Stimulated activated naive CD8-positive, alpha-beta T cell treated with anti-CD3 and anti-CD28 coated beads, Interleukin-15, amount 100 ng/mL, for 72 hours (primary cell): ENCODE results near the gene PLEKHG1.

Experiments
- ATAC-seq: fragments of 150-1000 bp; cut with Tn5 transposase; 2 replicates; pipeline ENCODE4 v1.10.0; 2021; ENCODE audit warnings: mild to moderate bottlenecking, moderate library complexity
- DNase-seq, 2 donors: peaks; one replicate each; pipeline ENCODE4 v3.0.0; 2021 to 2022
- H3K27ac Mint-ChIP-seq, 2 donors: one replicate each; pipeline ENCODE4 v1.8.0; 2022; ENCODE audit warnings: mild to moderate bottlenecking in 2 of 2, mixed read lengths in 2 of 2, moderate library complexity in 2 of 2
- H3K27me3 Mint-ChIP-seq: one replicate; pipeline ENCODE4 v1.8.0; 2022; ENCODE audit warnings: mixed read lengths
- H3K4me1 Mint-ChIP-seq: one replicate; pipeline ENCODE4 v1.8.0; 2022; ENCODE audit warnings: mild to moderate bottlenecking, mixed read lengths
- H3K4me3 Mint-ChIP-seq, 2 donors: one replicate each; pipeline ENCODE4 v1.8.0; 2022; ENCODE audit warnings: mild to moderate bottlenecking in 2 of 2, mixed read lengths in 2 of 2, moderate library complexity in 1 of 2
- H3K9me3 Mint-ChIP-seq, 2 donors: one replicate each; pipeline ENCODE4 v1.8.0; 2022; ENCODE audit warnings: mixed read lengths in 2 of 2

PLEKHG1 gene

GRCh38 chr6:150622941-150623874 is 23.5 kb downstream of the PLEKHG1 start:
- Mint-ChIP-seq H3K4me1 (peaks cover 9% of the 10 kb centered on the region), H3K27ac (no peak overlapping the region), H3K4me3 (no peak overlapping the region), H3K9me3 (no peaks in the 10 kb centered on the region), H3K27me3 (peaks cover 36% of the 10 kb centered on the region)
- no peak for DNase-seq
- ATAC-seq: peak; percentile 49

- peaks cover 29% of the 10 kb centered on the region for H3K27me3 Mint-ChIP-seq
Measured at GRCh38 chr6:150624191-150624590, 24.5 kb downstream of the PLEKHG1 start.

GRCh38 chr6:150625927-150626326 is 26.2 kb downstream of the PLEKHG1 start:
- Mint-ChIP-seq H3K4me1 (peaks cover 13% of the 10 kb centered on the region), H3K27me3 (peaks cover 35% of the 10 kb centered on the region), H3K9me3 (no peaks in the 10 kb centered on the region), H3K27ac (no peak overlapping the region), H3K4me3 (no peak overlapping the region)
- no peak for ATAC-seq
- DNase-seq: no peak

More at GRCh38 chr6:150624191-150624590, 24.5 kb downstream of the PLEKHG1 start:
- ATAC-seq (no peak), DNase-seq (no peak)
- no peak overlapping the region for H3K27ac Mint-ChIP-seq
- no peaks in the 10 kb centered on the region for H3K9me3 Mint-ChIP-seq
- H3K4me1 Mint-ChIP-seq: peaks cover 9% of the 10 kb centered on the region
- H3K4me3 Mint-ChIP-seq: no peak overlapping the region

DNA sequence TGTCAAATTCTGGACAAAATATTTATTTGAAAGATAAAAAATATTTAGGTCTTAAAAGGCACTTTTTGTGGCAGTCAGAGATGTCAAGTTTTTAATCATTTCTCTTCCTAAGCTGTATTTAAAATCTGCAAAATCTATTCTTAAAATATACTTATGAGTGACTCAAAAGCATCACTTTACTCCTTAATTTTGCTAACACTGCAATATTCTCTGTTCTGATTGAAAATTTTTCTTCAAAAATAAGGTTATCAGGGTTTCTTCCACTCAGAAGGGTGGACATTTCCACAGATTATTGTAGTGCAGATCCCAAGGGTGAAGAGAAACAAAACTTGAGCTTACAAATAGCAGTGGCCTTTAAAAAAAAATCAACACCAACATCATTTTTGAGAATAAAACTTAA is 27.5 kb downstream of the PLEKHG1 start:
- DNase-seq (no peak), ATAC-seq (no peak)
- Mint-ChIP-seq H3K9me3 (no peaks in the 10 kb centered on the region), H3K27ac (no peak overlapping the region), H3K4me3 (no peak overlapping the region), H3K27me3 (peaks cover 29% of the 10 kb centered on the region), H3K4me1 (peaks cover 25% of the 10 kb centered on the region)

DNA sequence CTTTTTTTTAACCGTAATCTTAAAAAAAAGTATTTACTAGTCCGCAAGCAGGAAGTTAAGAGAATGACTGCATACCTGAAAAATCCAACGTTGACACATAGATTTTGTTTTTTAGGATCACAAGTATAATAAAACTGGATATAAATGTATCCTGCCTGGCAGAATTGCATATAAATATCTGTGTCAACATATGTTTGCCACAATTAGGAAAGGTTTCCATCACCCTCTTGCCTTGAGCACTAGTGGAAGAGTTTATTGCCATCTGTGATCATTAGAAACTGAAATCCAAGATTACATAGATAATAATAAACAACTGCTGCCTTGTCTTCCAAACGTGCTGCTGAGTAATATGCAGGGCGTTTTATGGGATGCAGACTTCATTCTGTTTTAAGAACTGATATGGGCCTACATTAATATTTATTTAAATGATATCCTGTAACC is 27.9 kb downstream of the PLEKHG1 start:
- no peaks in the 10 kb centered on the region for H3K9me3 Mint-ChIP-seq

DNA sequence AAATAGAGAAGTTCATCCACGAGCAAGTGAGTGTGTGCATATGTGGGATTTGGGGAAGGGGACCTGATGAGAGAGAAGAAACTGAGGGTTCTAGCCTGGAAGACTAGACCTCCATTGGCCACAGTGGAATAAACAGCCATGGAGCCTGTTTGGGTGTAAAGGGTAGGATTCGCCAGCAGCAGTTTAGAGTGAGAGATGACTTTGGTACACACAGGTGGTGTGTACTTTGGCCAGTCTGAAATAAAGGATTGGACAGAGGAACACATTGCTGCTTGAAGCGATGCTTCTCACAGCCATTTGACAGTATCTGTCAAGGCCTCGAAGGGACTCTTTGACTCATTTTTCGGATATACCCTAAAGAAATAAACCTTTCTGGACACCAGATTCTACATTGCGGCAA is 29.2 kb downstream of the PLEKHG1 start:
- Mint-ChIP-seq H3K9me3 (no peaks in the 10 kb centered on the region), H3K27me3 (peaks cover 30% of the 10 kb centered on the region), H3K27ac (no peak overlapping the region)

More for the DNA sequence above, 27.9 kb downstream of the PLEKHG1 start:
- no peak overlapping the region for H3K27ac Mint-ChIP-seq
- peaks cover 25% of the 10 kb centered on the region for H3K27me3 Mint-ChIP-seq
- no peak overlapping the region for H3K4me3 Mint-ChIP-seq
- peaks cover 27% of the 10 kb centered on the region for H3K4me1 Mint-ChIP-seq
- DNase-seq (no peak), ATAC-seq (no peak)

GRCh38 chr6:150631283-150631983 is 31.7 kb downstream of the PLEKHG1 start:
- Mint-ChIP-seq H3K4me3 (peak overlapping the region; percentile 53 to 68), H3K4me1 (peaks cover 40% of the 10 kb centered on the region), H3K27ac (peak overlapping the region in 1 of 2 donors; percentile 24), H3K27me3 (peaks cover 30% of the 10 kb centered on the region), H3K9me3 (no peaks in the 10 kb centered on the region)
- ATAC-seq (peak; percentile 79), DNase-seq (peak in 1 of 2 donors; percentile 13)

More for the DNA sequence above, 29.2 kb downstream of the PLEKHG1 start:
- H3K4me1 Mint-ChIP-seq: peaks cover 34% of the 10 kb centered on the region
- no peak overlapping the region for H3K4me3 Mint-ChIP-seq
- no peak for ATAC-seq
- no peak for DNase-seq

GRCh38 chr6:150631984-150632642 is 32.4 kb downstream of the PLEKHG1 start:
- peaks cover 30% of the 10 kb centered on the region for H3K27me3 Mint-ChIP-seq
- ATAC-seq (no peak), DNase-seq (no peak)
- peak overlapping the region; percentile 70 to 77 for H3K4me3 Mint-ChIP-seq
- no peaks in the 10 kb centered on the region for H3K9me3 Mint-ChIP-seq
- H3K4me1 Mint-ChIP-seq: peaks cover 47% of the 10 kb centered on the region
- H3K27ac Mint-ChIP-seq: peak overlapping the region in 1 of 2 donors; percentile 39

- Mint-ChIP-seq H3K4me3 (peak overlapping the region; percentile 70 to 77), H3K9me3 (no peaks in the 10 kb centered on the region), H3K4me1 (peaks cover 52% of the 10 kb centered on the region), H3K27me3 (peaks cover 31% of the 10 kb centered on the region), H3K27ac (peak overlapping the region in 1 of 2 donors; percentile 17)
- DNase-seq (no peak), ATAC-seq (peak; percentile 68)
Measured at GRCh38 chr6:150632785-150633485, 33.2 kb downstream of the PLEKHG1 start.

DNA sequence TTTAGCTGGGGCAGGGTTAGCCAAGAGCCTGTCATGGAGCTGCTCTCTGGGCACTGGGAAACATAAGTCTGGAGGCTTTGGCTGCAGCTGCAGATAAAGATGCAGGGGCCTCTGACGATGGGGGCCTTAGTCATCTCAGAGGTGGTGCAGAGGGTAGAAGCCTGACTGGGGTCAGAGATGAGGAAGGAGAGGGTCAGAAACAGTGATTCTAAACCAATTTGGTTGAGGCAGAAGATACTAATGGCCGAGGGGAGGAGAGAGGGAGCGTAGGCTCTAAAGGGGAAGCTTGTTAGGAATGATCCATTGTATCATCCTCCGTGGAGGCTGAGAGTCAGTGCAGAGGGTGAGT is 33.8 kb downstream of the PLEKHG1 start:
- H3K4me3 Mint-ChIP-seq: peak overlapping the region; percentile 70 to 77
- no peak overlapping the region for H3K27ac Mint-ChIP-seq
- H3K27me3 Mint-ChIP-seq: peaks cover 36% of the 10 kb centered on the region
- no peaks in the 10 kb centered on the region for H3K9me3 Mint-ChIP-seq
- ATAC-seq (peak; percentile 15), DNase-seq (no peak)
- peaks cover 52% of the 10 kb centered on the region for H3K4me1 Mint-ChIP-seq

DNA sequence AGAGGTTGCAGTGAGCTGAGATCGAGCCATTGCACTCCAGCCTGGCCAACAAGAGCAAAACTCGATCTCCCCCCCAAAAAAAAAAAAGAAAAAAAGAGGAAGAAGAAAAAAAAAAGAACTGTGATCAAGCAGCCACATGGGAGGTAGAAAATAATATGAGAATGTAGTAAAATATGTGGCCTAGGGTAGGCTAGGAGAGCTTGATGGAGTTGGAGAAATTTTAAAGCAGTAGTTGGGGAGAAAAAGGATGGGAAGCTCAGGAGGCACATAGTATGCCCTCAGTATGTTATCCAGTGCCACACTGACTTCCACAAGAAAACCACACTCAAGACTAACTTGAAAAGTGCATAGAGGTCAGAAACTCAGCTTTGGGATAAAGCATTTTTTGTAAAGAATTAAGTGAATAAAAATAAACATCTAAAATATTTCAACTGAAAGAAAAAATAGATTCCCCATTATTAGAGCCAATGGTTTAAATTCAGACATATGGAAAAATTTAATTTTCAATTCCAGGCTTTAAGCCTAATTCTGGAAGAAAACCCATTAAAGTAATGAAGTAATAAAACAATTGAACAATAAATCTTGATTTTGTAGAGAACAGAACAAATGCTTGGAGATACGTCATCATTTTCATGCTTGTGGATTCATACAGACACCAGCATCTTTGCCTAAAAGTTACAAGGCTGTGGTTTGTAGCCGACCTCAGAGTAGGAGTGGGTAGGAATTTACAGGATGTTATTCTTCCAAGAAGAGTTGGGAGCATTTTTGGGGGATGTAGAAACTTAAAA is 34.7 kb downstream of the PLEKHG1 start:
- Mint-ChIP-seq H3K4me1 (peaks cover 52% of the 10 kb centered on the region), H3K4me3 (no peak overlapping the region), H3K27me3 (peaks cover 39% of the 10 kb centered on the region), H3K27ac (peak overlapping the region in 1 of 2 donors; percentile 28), H3K9me3 (no peaks in the 10 kb centered on the region)
- DNase-seq: no peak
- ATAC-seq: no peak

DNA sequence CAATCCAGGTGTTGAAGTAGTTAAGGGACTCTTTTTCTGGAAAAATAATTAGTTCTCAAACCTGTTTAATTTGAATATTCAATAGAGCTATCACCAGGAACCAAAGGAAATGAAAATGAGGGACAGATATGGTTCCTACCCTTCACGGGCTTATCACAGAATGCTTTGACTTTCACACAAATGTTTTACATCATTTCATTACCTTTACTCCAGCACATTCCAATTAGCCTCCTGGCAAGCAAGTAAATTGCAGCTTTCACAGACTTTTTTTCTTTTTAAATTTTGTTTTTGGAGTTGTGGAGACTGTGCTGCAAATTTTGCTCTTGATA is 35.2 kb downstream of the PLEKHG1 start:
- Mint-ChIP-seq H3K4me3 (no peak overlapping the region), H3K4me1 (peaks cover 52% of the 10 kb centered on the region), H3K9me3 (no peaks in the 10 kb centered on the region), H3K27me3 (peaks cover 38% of the 10 kb centered on the region), H3K27ac (no peak overlapping the region)
- no peak for ATAC-seq
- DNase-seq: no peak

GRCh38 chr6:150635906-150636514 is 36.3 kb downstream of the PLEKHG1 start:
- H3K4me1 Mint-ChIP-seq: peaks cover 54% of the 10 kb centered on the region
- DNase-seq: no peak
- H3K4me3 Mint-ChIP-seq: no peak overlapping the region
- H3K9me3 Mint-ChIP-seq: no peaks in the 10 kb centered on the region
- peaks cover 27% of the 10 kb centered on the region for H3K27me3 Mint-ChIP-seq
- H3K27ac Mint-ChIP-seq: no peak overlapping the region
- no peak for ATAC-seq

- H3K9me3 Mint-ChIP-seq: no peaks in the 10 kb centered on the region
- no peak overlapping the region for H3K27ac Mint-ChIP-seq
- no peak for DNase-seq
- H3K4me1 Mint-ChIP-seq: peaks cover 52% of the 10 kb centered on the region
- ATAC-seq: no peak
- no peak overlapping the region for H3K4me3 Mint-ChIP-seq
- peaks cover 27% of the 10 kb centered on the region for H3K27me3 Mint-ChIP-seq
Measured at GRCh38 chr6:150636808-150637207, 37.1 kb downstream of the PLEKHG1 start.
